ENCODE measurements around the gene GABRP.

GABRP gene

GRCh38 chr5:170747851-170748250 is 35.7 kb upstream of the GABRP start:
- in situ Hi-C loops (cut with MboI; ENCODE audit: low pct_unique_long_range_greater_than_20kb, low sequenced_read_pairs, unreplicated experiment): loop anchor here (25.0 kb wide), 1 partner anchor 589 kb away; no protein-coding TSS in a partner anchor
- peak; percentile 15 for DNase-seq (ENCODE audit: low spot score)
- TF ChIP-seq, protein P1, sequence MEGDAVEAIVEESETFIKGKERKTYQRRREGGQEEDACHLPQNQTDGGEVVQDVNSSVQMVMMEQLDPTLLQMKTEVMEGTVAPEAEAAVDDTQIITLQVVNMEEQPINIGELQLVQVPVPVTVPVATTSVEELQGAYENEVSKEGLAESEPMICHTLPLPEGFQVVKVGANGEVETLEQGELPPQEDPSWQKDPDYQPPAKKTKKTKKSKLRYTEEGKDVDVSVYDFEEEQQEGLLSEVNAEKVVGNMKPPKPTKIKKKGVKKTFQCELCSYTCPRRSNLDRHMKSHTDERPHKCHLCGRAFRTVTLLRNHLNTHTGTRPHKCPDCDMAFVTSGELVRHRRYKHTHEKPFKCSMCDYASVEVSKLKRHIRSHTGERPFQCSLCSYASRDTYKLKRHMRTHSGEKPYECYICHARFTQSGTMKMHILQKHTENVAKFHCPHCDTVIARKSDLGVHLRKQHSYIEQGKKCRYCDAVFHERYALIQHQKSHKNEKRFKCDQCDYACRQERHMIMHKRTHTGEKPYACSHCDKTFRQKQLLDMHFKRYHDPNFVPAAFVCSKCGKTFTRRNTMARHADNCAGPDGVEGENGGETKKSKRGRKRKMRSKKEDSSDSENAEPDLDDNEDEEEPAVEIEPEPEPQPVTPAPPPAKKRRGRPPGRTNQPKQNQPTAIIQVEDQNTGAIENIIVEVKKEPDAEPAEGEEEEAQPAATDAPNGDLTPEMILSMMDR (IDR thresholded peaks at IDR 0.05; ENCODE audit: extremely low read depth, insufficient read depth, missing control alignments): peak; percentile 9

- in situ Hi-C loops (cut with MboI; ENCODE audit: low pct_unique_long_range_greater_than_20kb, low sequenced_read_pairs, unreplicated experiment): loop anchor here (25.0 kb wide), 1 partner anchor 588 kb away; no protein-coding TSS in a partner anchor
- TF ChIP-seq, protein P1 (IDR thresholded peaks at IDR 0.05; ENCODE audit: extremely low read depth, insufficient read depth, missing control alignments): no peak
- DNase-seq (ENCODE audit: low spot score): no peak
Measured at GRCh38 chr5:170748951-170749471, 34.5 kb upstream of the GABRP start.

DNA sequence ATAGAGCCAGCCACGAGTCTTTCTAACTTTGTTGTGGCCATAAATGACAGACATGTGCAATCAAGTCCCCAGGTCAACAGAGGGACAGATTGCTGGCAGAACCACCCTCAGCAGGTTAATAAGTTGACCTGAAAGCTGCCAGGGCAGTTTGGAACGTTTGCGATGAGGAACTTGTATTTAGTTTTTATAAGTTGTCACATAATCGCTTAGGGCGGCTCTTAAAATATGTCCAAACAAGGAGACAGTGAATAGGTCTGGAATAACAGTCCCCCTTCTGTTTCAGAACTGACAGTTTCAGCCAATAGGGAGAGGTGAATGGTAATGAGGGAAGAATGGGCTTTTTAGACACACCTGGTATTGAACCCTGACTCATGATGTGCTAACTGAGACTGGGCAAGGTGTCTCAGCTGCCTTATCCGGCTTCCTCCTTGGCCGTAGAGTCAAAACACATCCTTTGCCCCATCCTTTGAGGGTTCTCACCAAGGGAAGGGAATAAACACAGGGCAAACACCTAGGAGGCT is 33.6 kb upstream of the GABRP start:
- in situ Hi-C loops (cut with MboI; ENCODE audit: low pct_unique_long_range_greater_than_20kb, low sequenced_read_pairs, unreplicated experiment): loop anchor here (25.0 kb wide), 1 partner anchor 587 kb away; no protein-coding TSS in a partner anchor
- TF ChIP-seq, protein P1 (IDR thresholded peaks at IDR 0.05; ENCODE audit: extremely low read depth, insufficient read depth, missing control alignments): no peak
- DNase-seq (ENCODE audit: low spot score): no peak

- TF ChIP-seq, protein P1 (IDR thresholded peaks at IDR 0.05; ENCODE audit: extremely low read depth, insufficient read depth, missing control alignments): no peak
- in situ Hi-C loops (cut with MboI; ENCODE audit: low pct_unique_long_range_greater_than_20kb, low sequenced_read_pairs, unreplicated experiment): no loop called here
- no peak for DNase-seq (ENCODE audit: low spot score)
Measured at GRCh38 chr5:170750791-170751190, 32.7 kb upstream of the GABRP start.

DNA sequence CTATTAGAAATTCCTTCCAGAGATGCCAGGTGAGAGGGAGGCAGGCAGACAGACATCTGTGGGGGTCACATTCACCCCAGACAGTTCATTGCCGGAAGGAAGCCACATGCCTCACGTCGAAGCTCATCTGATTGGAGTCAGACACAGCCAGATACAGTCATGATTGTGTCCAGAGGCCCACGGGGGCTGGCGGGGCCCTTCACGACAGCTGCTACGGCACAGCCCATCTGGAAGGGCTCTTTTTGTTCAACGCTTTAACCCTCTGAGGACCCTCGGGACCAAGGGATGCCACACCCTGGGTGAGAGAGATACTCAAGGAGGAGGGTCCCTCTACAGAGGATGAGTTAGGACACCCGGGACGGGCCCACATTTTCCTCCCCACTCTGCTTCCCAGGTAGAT is 31.9 kb upstream of the GABRP start:
- no peak for DNase-seq (ENCODE audit: low spot score)

GRCh38 chr5:170752257-170753215 is 31.0 kb upstream of the GABRP start:
- DNase-seq (ENCODE audit: low spot score): no peak
- in situ Hi-C loops (cut with MboI; ENCODE audit: low pct_unique_long_range_greater_than_20kb, low sequenced_read_pairs, unreplicated experiment): no loop called here
- TF ChIP-seq, protein P1 (IDR thresholded peaks at IDR 0.05; ENCODE audit: extremely low read depth, insufficient read depth, missing control alignments): no peak

More for the DNA sequence above, 31.9 kb upstream of the GABRP start:
- in situ Hi-C loops (cut with MboI; ENCODE audit: low pct_unique_long_range_greater_than_20kb, low sequenced_read_pairs, unreplicated experiment): no loop called here
- TF ChIP-seq, protein P1 (IDR thresholded peaks at IDR 0.05; ENCODE audit: extremely low read depth, insufficient read depth, missing control alignments): no peak

All from GM13977 (cell line).